GM10847 (cell line): ENCODE results near the gene S100A12.

Source experiments
- POLR2A ChIP-seq: IDR thresholded peaks from 2 replicates; pipeline ENCODE4 v1.6.1; 2011; ENCODE audit not compliant: insufficient read length; ENCODE audit errors: extremely low read depth

The S100A12 gene

DNA sequence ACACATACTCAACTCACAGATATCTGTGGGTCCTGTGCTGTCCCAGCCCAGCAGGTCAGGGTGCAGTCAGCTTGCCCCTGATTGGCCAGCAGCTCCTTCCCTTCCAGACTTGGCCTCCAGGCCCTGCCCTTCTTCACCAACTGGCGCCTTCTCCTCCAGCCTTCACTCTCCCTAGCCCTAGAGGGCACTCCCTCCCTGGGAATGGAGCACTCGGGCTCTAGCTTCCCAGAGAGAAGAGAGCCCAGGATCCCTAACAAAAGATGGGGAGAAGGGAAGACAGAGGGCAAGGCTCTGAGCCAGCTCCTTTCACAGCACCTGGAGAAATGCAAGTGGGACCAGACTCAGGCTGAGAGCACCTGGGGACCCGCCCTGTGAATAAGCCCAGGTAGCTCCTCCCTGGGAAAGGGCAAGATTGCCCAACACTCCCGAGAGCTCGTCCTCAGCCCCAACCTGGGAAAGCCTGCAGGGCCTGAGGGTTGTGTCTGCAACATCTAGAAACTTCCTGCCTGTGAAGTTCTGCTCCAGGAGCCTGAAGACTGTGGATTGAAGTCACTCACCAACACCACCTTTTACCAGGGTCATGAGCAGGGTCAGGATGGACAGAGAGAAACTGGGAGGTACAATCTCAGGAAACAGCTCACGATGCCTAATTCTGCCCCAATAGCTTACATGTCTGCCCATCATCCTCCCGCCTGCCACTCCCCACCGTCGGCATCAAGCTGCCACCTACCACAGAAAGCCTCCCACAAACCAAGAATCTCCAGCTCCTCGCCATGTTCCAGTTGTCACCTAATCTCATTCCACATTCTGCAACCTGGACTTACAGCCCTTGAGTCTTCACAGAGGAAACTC is 26.7 kb downstream of the S100A12 start, which contains the start of gene PGLYRP4:
Gene PGLYRP4, minus strand, starts transcription at position 331 of the 852 bp plus-strand sequence. CDS start 909 bp downstream, outside the sequence.
- no peak for TF ChIP-seq POLR2A

DNA sequence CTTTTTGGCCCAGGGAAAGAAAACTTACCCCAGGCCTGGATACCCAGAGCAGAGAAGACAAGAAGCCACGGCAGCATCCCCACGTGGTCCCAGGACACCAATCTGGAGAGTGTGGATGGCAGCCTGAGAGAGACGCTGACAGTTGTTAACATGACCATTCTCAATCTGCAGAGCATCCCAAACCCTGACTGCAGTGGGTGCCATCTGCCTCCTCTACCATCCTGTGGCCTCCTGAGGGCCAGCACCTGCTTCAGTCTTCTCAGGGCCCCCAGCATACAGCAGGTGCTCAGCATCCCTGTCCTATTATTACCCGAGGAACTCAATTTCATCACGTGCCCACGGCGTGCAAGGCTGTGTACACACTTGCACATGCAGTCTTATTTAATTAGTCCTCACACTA is 27.6 kb downstream of the S100A12 start:
- no peak for TF ChIP-seq POLR2A

DNA sequence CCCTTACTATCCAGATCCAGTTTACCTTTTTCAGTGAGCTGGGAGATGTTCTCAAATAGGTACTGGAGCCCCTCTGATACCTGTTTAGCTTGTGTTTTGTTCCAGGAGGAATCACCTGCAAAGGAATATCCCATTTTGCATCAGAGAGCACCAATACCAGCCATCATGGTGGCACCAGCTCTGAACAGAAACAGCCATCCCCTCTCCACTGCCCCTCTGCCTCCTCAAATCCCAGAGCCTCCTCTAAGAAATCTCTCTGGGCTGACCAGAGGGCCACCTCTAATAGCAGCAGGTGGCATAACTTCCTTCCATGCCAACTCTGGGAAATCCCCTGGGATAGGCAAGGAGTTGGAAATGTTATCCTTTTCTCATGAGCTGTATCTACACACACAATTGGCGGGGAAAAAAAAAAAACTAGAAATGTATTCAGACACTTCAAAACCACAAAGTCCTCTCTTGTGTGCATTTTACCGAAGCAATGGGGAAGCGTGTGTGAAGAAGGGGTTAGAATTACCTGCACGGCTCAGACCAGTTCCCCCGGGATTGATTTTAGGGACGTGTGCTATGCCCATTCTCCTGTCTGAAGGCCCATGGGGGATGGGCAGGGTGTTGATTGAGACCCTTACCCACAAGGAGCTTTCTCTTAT is 29.2 kb downstream of the S100A12 start:
- no peak for TF ChIP-seq POLR2A

DNA sequence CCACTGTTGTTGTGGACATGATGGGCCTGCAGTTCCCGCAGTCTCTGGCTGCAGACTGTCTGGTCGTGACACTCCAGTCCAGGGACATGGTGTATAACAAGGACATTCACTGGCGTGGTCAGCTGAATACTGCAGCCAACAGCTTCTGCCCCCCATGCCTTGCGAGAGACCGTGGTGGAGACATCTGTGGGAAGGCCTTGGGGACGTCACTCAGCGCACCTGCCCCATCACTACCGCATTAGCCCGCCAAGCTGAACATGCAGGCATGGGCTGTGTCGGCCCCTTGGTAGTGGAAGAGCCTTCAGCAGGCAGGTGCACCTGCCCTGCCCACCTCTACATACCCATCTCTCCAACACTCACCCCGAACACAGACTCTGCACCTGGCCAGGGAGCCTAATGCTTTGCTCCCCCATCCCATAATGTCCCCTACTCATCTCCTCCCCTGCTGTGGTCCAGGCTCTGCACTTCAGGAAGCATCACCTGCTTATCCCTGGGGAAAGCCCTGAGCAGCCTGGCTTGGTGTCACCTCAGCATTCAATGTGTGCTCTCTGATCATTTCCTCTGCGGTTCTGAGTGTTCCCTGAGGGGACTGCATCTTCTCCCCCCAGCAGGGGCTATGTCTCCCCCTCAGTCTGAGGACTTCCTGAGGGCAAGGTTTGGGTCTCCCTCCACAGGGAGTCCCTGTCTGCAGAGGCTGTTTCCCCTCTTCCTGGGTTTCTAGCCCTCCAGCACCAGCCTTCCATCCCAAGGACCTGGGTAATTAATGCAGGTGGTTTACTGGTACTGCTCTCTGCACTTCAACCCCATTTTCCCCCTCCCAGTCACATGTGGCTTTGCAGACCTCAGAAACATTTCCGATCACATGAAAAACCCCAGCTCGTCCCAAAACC is 30.0 kb downstream of the S100A12 start:
- TF ChIP-seq POLR2A, result no peak

DNA sequence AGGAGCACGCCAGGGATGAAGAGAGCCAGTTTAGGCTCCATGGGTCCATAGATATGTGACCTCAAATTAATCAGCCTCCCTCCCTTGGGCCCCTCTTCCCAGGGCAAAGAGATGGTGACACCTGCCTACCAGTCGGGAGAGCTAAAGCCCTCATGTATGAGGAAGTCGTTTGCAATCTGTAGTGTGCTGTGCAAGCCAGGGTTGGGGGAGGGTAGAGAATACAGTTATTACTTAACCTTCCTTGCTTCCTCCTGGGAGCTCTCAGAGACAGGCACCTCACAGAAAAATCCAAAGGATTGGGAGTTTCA is 30.7 kb downstream of the S100A12 start:
- no peak for TF ChIP-seq POLR2A

DNA sequence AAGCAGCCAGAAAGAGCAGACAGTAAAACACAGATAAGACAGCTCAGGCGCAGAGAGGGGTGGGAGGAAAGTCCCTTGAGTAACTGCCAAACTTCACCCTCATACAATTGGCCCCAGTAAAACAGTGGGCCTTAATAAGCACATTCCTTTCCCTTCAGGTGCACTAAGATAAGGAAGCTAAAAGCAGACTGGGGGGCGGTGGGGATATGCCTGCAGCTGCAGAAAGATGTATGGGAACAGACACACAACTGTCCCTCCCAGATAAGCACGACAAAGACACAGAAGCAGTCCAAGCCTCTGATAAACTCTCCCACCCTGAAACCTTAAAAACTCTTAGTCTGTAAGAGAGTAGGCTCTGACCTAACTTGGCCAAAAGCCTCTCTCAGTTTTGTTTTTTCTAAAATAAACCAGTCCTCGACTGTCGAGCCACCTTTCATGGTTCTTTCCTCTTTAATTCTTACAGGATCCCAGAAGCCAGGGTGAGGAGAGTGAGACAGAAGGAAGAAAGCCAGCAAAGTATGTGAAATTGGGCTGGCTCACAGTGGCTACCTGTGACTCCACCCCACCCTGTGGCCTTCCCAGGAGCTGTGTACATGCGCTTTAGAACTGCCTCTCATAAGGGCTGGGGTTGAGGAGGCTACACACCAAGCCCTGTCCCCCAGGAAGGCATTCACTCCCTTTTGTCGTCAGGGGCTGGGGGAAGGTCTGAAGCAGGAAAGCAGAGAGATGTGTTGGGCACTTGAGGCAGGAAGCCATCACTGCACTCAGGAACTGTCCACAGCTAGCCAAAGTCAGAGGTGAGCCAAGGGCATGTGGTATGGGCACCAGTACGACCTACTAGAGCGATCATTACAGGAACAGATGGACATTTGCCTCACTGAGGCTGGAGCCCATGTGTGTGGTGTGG is 31.4 kb downstream of the S100A12 start:
- TF ChIP-seq POLR2A, result no peak

DNA sequence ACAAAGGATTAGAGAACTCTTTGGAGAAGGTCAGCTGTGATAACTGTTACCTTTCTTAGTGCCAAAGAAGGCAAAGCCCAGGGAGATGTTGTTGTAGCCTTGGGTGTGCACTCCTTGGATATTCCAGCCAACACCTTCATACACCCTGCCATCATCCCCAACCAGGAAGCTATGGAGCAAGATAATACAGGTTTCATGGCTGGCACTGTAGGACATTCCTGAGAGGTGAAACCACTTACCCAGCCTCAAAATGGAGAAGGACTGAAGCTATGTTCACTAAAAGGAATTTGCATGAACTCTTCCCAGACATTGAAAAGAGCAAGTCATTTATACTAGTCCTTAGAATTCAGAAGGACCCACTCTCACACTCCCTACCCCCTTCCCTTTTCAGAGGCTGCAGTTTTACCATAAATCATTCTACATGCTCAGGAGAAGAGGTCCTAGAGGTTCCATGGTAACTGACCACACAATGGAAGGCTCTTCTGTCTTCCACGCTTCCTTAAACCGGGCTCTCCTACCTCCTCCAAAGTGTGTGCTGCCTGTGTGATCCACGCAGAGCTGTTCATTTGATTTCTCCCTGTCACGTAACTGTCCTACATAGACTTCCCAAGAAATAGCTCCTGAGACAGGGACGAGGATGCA is 32.3 kb downstream of the S100A12 start:
- no peak for TF ChIP-seq POLR2A

DNA sequence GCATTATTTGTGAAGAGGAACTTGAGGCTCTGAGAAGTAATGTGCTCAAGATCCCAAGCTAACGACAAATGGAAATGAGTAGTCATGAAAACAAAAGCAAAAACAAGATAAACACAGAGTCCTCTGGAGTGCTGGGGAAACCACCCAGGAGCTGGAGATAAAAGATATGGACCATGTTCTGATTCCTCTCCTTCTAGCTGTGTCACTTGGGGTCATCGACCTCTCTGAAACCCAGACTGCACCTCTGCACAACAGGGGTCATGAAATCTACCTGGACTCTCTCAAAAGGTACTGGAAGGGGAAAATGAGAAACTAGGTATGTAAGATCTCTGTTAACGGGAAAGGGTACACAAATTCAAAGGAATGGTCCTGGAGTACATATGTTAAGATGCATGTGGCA is 33.2 kb downstream of the S100A12 start:
- no peak for TF ChIP-seq POLR2A

DNA sequence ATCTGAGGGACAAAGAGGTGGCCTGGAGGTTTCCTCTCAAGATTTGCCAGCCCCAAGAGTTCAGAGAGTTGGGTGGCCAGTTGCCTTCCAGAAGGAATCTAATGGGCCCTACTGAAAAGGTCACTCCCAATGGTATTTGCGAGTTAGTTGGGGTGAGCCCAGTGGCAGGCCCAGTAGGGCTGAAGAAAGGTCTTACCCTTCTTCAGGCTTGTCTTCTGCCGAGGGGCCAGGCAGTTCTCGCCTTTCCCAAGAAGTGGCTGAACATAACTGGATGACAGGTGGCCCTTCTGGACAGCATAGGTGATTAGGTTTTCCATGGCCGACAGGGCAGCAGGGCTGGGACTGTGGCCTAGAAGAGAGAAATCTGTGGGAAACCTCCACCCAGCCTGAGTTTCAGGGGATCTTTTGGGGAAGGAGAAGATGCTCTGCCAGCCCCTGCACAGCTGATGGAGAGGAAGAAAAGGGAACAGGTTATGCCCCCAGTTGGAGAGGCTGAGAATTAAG is 33.9 kb downstream of the S100A12 start:
- TF ChIP-seq POLR2A, result no peak

DNA sequence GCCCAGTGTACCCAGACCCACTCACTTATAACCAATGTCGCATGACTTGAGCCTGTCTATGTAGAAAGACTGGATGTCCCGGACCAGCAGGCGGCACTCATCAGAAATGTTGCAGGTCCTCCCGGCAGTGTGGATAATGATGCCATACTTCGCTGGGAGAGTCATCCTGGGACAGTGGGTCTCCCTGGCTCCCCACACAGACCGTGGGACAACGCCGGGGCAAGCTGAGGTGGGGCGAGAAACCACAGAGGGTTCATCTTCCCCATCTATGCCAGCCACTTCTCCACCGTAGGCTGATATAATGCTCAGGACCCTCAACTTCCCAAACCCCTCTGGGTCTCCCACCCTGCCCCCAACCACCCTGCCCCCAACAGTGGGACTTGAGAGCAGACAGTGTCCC is 35.1 kb downstream of the S100A12 start:
- TF ChIP-seq POLR2A, result no peak

DNA sequence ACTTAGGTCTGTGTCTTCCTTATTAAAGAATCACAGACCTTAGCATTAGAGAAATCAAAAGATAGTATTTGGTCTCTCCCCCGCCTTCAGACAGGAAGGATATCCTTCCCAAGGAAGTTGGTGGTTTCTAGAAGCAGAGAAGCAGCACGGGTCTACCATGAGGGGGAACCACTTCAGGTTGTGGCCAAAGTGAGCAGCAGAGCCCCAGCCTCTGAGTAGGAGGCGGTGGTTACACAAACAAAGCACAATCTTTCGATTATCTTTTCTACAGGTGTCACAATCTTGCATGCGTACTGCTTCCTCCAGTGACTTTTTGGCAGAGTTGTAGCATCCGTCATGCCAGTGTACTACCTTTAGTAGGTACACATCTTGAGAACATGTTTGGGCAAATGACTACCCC is 35.6 kb downstream of the S100A12 start:
- TF ChIP-seq POLR2A, result no peak

DNA sequence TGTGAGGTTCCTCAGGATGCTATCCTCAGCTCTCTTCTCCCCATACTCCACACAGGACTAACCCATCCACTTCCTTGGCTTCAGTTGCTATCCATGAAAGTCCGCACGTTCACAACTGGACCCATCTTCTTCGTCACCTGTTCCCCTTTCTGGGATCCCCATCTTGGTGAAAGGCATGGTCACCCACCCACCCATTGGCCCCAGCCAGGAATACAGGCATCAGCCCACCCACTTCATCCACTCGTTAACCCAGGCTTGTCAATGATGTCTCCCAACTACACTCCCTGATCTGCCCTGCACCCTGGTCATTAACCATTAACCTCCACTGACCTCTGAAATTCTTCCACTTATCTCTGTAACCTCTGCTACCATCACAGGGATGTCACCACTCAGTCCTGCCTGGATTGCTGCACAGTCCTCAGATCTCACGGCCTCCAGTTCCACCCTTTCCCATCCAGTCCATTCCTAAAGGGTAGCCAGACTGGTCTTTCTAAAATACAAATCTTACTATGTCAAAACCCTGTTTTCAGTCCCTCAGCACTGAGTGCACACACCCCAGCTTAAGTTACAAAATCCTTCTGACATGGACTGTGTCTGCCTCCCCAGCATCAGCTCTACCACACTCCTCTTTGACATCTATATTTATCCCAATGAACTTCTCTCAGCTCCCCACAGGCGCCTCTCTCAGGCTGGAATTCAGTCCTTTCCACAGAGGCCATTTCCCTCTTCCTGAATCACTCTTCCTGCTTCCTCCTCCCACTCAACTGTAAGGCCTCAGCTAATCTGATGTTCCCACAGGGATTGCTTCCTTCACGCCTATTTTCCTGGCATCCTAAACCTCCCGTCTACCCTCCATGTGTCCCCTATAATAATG is 37.2 kb downstream of the S100A12 start:
- TF ChIP-seq POLR2A, result no peak

DNA sequence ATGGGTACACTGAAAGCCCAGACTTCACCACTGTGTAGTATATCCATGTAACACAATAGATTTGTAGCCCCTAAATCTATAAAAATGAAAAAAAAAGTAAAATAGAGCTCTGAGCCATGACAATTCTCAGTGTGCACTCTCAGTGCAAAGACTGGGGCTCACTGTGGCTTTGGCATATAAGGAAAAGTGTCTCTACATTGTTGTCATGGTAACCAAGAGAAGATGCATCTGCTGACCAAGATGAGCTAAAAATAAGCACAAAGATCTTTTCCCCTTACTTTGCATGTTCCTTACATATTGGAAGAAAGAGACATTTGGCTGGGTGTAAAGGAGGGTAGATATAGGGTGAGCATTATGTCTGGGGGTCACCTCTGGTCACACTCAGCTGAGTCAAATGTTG is 38.8 kb downstream of the S100A12 start:
- no peak for TF ChIP-seq POLR2A

DNA sequence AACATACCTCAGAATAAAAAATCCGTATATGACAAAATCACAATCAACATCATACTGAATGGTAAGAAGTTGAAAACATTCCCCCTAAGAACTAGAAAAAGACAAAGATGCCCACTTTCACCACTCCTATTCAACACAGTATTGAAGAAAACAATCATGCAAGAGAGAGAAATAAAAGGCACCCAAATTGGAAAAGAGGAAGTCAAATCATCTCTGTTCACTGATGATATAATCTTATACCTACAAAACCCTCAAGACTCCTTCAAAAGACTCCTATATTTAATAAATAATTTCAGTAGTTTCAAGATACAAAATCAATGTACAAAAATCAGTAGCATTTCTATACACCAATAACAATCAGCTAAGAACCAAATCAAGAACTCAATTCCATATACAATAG is 41.5 kb downstream of the S100A12 start:
- TF ChIP-seq POLR2A, result no peak

DNA sequence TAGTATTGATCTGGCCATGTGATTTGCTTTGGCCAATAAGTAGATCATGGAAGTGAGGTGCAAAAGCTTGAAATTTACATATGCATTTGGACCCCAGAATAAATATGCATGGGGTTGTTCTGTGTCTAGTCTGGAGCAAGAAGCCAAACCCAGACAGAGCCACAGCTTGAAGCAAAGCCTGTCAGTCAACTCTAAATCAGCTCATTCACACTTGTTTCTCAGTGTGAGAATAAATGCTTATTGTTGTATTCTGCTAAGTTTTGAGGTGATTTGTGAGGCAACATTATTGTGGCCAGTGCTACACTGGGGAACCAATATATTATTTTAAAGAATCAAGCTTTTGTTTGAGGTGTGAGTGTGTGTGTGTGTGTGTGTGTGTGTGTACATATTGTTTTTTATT is 50.5 kb downstream of the S100A12 start:
- no peak for TF ChIP-seq POLR2A
